GM23338 (cell line): ENCODE results near the gene DNAJA3.

ENCODE experiments used
- CREB1 ChIP-seq: fragments of 250-450 bp; sonication (Bioruptor Pico); IDR thresholded peaks from 2 replicates; pipeline ENCODE4 v1.5.0; 2020; ENCODE audit warnings: low read depth, mild to moderate bottlenecking, moderate library complexity
- CTCF ChIP-seq, 2 experiments: fragments of 200-600 bp in 1 of 2; sonication (generic) in 1 of 2; conservative IDR thresholded peaks; 2 replicates each; pipeline versions ENCODE4 v1.5.1 to v1.6.1; 2016 to 2017; ENCODE audit warnings: antibody characterized with exemption in 2 of 2, low read depth in 2 of 2, mild to moderate bottlenecking in 2 of 2, moderate library complexity in 1 of 2
- ETS1 ChIP-seq: IDR thresholded peaks from 2 replicates; pipeline ENCODE4 v1.6.1; 2016; ENCODE audit warnings: antibody characterized with exemption
- EZH2 ChIP-seq: fragments of 200-600 bp; sonication (generic); IDR thresholded peaks from one replicate; pipeline ENCODE4 v1.8.0; 2017; ENCODE audit warnings: antibody characterized with exemption, mild to moderate bottlenecking, low read depth; ENCODE audit not compliant: unreplicated experiment
- EZH2phosphoT487 ChIP-seq: fragments of 200-600 bp; sonication (generic); IDR thresholded peaks from one replicate; pipeline ENCODE4 v1.8.1; 2018; ENCODE audit warnings: antibody characterized with exemption; ENCODE audit not compliant: unreplicated experiment
- JUNB ChIP-seq: IDR thresholded peaks from one replicate; pipeline ENCODE4 v1.6.1; 2016; ENCODE audit warnings: antibody characterized with exemption; ENCODE audit not compliant: unreplicated experiment
- NANOG ChIP-seq: IDR thresholded peaks from 2 replicates; pipeline ENCODE4 v1.6.1; 2016; ENCODE audit warnings: antibody characterized with exemption, borderline replicate concordance
- POLR2AphosphoS5 ChIP-seq: IDR thresholded peaks from 2 replicates; pipeline ENCODE4 v1.6.1; 2016; ENCODE audit warnings: antibody characterized with exemption, low read depth
- REST ChIP-seq: IDR thresholded peaks from one replicate; pipeline ENCODE4 v1.6.1; 2018; ENCODE audit warnings: antibody characterized with exemption; ENCODE audit not compliant: unreplicated experiment
- STAT1 ChIP-seq: IDR thresholded peaks from one replicate; pipeline ENCODE4 v1.6.1; 2016; ENCODE audit warnings: antibody characterized with exemption; ENCODE audit not compliant: unreplicated experiment
- ZNF114 ChIP-seq: fragments of 250-450 bp; sonication (Bioruptor Pico); IDR thresholded peaks from 2 replicates; pipeline ENCODE4 v1.5.0; 2020; ENCODE audit warnings: mild to moderate bottlenecking, moderate library complexity
- ZNF331 ChIP-seq: fragments of 250-450 bp; sonication (Bioruptor Pico); IDR thresholded peaks from 2 replicates; pipeline ENCODE4 v1.5.0; 2020; ENCODE audit warnings: low read depth, mild to moderate bottlenecking, moderate library complexity
- ZNF462 ChIP-seq: fragments of 250-450 bp; sonication (Bioruptor Pico); IDR thresholded peaks from 2 replicates; pipeline ENCODE4 v1.5.0; 2020; ENCODE audit warnings: mild to moderate bottlenecking, moderate library complexity

- no peak for TF ChIP-seq POLR2AphosphoS5
- TF ChIP-seq CTCF (conservative IDR thresholded peaks at IDR 0.05; ENCODE audit: low read depth in 2 of 2): no peak
- TF ChIP-seq REST: no peak
- no peak for TF ChIP-seq EZH2phosphoT487
- no peak for TF ChIP-seq CREB1 (CRISPR knock-in tag)
- TF ChIP-seq EZH2: no peak
- no peak for TF ChIP-seq ZNF114 (CRISPR knock-in tag)
- no peak for TF ChIP-seq STAT1
- no peak for TF ChIP-seq NANOG
- TF ChIP-seq JUNB: no peak
- TF ChIP-seq ETS1: no peak
- TF ChIP-seq ZNF331: no peak
- no peak for TF ChIP-seq ZNF462
Observed at GRCh38 chr16:4450931-4451519, 25.4 kb downstream of the DNAJA3 start.
